ENCODE data around the gene DYRK1A. TPM values are rescaled to one million over a fixed set of nuclear protein-coding genes. Genes with fewer than 3 reads are reported as not detected.

DYRK1A gene
- total RNA-seq, 1 donor from 2014 or later = 50.3 TPM

DNA sequence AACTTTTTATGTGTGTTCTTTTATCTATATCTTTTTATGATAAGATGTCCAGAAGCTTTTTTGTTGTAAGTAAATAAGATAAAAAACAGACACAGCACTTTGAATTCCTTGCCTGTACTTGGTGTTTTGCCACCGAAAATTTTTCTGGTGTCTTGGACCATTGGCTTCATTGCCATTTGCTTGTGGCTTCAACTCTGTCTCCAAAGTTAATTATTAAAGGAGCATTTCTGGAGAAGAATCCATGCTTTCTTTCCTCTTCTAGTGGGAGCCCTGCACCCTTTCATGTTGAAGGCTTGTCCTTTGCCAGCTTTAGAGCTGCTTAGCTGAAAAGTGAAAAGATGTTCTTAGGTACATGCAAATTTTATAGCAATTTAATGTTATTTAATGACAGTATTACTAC is 112.2 kb downstream of the DYRK1A start:
- Mint-ChIP-seq H3K4me3 (ENCODE audit: unreplicated experiment) (no peak overlapping the region), H3K36me3 (ENCODE audit: low read depth) (peaks cover 7% of the 10 kb centered on the region), H3K27ac (ENCODE audit: unreplicated experiment) (no peak overlapping the region), H3K4me1 (ENCODE audit: low read depth) (peaks cover 34% of the 10 kb centered on the region), H3K9me3 (ENCODE audit: low read depth) (no peaks in the 10 kb centered on the region), H3K27me3 (ENCODE audit: low read depth) (no peaks in the 10 kb centered on the region)
- TF ChIP-seq, protein P1, sequence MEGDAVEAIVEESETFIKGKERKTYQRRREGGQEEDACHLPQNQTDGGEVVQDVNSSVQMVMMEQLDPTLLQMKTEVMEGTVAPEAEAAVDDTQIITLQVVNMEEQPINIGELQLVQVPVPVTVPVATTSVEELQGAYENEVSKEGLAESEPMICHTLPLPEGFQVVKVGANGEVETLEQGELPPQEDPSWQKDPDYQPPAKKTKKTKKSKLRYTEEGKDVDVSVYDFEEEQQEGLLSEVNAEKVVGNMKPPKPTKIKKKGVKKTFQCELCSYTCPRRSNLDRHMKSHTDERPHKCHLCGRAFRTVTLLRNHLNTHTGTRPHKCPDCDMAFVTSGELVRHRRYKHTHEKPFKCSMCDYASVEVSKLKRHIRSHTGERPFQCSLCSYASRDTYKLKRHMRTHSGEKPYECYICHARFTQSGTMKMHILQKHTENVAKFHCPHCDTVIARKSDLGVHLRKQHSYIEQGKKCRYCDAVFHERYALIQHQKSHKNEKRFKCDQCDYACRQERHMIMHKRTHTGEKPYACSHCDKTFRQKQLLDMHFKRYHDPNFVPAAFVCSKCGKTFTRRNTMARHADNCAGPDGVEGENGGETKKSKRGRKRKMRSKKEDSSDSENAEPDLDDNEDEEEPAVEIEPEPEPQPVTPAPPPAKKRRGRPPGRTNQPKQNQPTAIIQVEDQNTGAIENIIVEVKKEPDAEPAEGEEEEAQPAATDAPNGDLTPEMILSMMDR (IDR thresholded peaks at IDR 0.05) = no peak
- no peak for DNase-seq (ENCODE audit: low spot score)

GRCh38 chr21:37483776-37484175 is 117.2 kb downstream of the DYRK1A start:
- H3K4me1 Mint-ChIP-seq (ENCODE audit: low read depth) = peaks cover 4% of the 10 kb centered on the region
- H3K4me3 Mint-ChIP-seq (ENCODE audit: unreplicated experiment) = no peak overlapping the region
- TF ChIP-seq, protein P1 (IDR thresholded peaks at IDR 0.05) = no peak
- no peaks in the 10 kb centered on the region for H3K27me3 Mint-ChIP-seq (ENCODE audit: low read depth)
- no peak for DNase-seq (ENCODE audit: low spot score)
- no peaks in the 10 kb centered on the region for H3K9me3 Mint-ChIP-seq (ENCODE audit: low read depth)
- no peak overlapping the region for H3K27ac Mint-ChIP-seq (ENCODE audit: unreplicated experiment)
- peaks cover 14% of the 10 kb centered on the region for H3K36me3 Mint-ChIP-seq (ENCODE audit: low read depth)

DNA sequence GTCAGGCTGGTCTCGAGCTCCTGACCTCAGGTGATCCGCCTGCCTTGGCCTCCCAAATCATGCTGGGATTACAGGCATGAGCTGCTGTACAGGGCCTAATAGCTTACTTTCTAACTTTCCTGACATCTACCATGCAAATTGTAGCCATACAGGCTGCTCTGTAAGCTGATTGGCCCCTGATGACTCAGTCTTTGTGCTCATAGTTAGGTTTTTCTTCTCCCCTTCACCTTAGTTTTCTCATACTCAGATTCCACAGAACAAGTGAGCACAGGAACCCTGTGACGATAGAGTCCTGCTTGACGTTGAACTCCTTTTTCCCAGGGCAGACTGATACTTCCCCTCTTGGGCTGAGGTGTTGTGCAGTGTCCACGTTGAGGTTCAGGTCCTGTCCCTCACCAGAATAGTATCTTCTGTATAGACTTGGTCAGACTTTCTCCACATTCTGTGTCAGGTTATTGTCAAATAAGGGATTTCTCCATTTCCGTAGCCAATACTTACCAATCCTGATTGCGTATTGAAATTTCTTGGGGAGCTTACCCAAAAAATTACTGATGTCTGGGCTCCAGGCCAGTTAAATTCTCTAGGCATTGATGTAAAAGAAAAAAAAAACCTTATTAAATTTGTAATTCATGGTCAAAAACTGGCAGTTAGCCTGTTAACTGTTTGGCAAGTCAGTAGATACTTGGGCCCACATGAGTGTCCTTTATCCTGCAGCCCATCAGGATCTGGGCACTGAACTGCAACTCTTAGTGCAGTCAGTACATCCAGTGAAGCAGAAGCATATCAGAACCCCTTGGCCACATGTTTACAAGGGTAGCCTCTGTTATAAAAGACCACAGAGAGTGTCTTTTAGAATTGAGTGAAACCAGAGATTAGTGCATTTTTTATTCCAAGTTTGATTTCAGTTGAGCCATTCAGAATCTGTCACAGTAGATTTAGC is 118.2 kb downstream of the DYRK1A start:
- no peaks in the 10 kb centered on the region for H3K9me3 Mint-ChIP-seq (ENCODE audit: low read depth)
- DNase-seq (ENCODE audit: low spot score) = no peak
- H3K27me3 Mint-ChIP-seq (ENCODE audit: low read depth) = no peaks in the 10 kb centered on the region
- peaks cover 14% of the 10 kb centered on the region for H3K36me3 Mint-ChIP-seq (ENCODE audit: low read depth)
- TF ChIP-seq, protein P1 (IDR thresholded peaks at IDR 0.05) = no peak
- no peak overlapping the region for H3K27ac Mint-ChIP-seq (ENCODE audit: unreplicated experiment)
- no peak overlapping the region for H3K4me3 Mint-ChIP-seq (ENCODE audit: unreplicated experiment)
- H3K4me1 Mint-ChIP-seq (ENCODE audit: low read depth) = peaks cover 6% of the 10 kb centered on the region

DNA sequence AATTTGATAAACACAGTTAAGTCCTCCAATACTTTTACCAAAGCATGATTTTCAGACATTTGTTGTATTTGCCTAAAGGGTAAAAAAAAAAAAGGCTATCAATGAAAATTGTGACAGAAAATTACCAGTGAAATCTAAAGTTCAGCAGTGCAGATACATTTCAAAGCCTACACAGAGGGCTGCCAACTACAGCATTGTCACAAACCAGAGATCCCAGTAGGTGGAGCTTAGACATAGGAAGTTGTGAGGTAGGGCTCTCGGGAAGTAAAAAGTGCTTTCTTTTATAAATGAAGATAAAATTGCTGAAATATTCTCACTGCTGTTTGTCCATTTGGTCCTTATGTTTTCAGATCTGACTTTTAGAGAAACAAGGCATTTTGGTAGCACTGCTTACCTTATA is 123.0 kb downstream of the DYRK1A start:
- DNase-seq (ENCODE audit: low spot score) = no peak
- TF ChIP-seq, protein P1 (IDR thresholded peaks at IDR 0.05) = peak; percentile 25
- peaks cover 6% of the 10 kb centered on the region for H3K4me1 Mint-ChIP-seq (ENCODE audit: low read depth)
- no peaks in the 10 kb centered on the region for H3K27me3 Mint-ChIP-seq (ENCODE audit: low read depth)
- H3K4me3 Mint-ChIP-seq (ENCODE audit: unreplicated experiment) = no peak overlapping the region
- H3K27ac Mint-ChIP-seq (ENCODE audit: unreplicated experiment) = no peak overlapping the region
- no peaks in the 10 kb centered on the region for H3K9me3 Mint-ChIP-seq (ENCODE audit: low read depth)
- H3K36me3 Mint-ChIP-seq (ENCODE audit: low read depth) = peaks cover 23% of the 10 kb centered on the region

DNA sequence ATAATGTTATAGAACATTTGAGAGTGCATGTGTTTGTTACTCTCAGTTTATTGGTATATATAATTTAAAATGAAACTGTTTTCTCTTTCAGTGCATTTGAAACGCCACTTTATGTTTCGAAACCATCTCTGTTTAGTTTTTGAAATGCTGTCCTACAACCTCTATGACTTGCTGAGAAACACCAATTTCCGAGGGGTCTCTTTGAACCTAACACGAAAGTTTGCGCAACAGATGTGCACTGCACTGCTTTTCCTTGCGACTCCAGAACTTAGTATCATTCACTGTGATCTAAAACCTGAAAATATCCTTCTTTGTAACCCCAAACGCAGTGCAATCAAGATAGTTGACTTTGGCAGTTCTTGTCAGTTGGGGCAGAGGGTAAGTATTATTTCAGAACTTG is 123.5 kb downstream of the DYRK1A start:
- H3K9me3 Mint-ChIP-seq (ENCODE audit: low read depth) = no peaks in the 10 kb centered on the region
- H3K4me3 Mint-ChIP-seq (ENCODE audit: unreplicated experiment) = no peak overlapping the region
- no peak for DNase-seq (ENCODE audit: low spot score)
- H3K4me1 Mint-ChIP-seq (ENCODE audit: low read depth) = peaks cover 6% of the 10 kb centered on the region
- H3K27ac Mint-ChIP-seq (ENCODE audit: unreplicated experiment) = no peak overlapping the region
- peaks cover 23% of the 10 kb centered on the region for H3K36me3 Mint-ChIP-seq (ENCODE audit: low read depth)
- H3K27me3 Mint-ChIP-seq (ENCODE audit: low read depth) = no peaks in the 10 kb centered on the region
- TF ChIP-seq, protein P1 (IDR thresholded peaks at IDR 0.05) = no peak
